LoVo (cell line): Measurements from ENCODE around the gene NUP58.

Experiments
- DNase-seq: peaks from one replicate; pipeline ENCODE4 v3.0.0-alpha.2; 2016; ENCODE audit warnings: low spot score

NUP58 gene

GRCh38 chr13:25301347-25302113, at the start of gene NUP58:
TSS of gene NUP58 (plus strand) at chr13:25301625. CDS start at chr13:25301774, 149 bp downstream.
- DNase-seq = peak; percentile 92

- no peak for DNase-seq
These were observed 49.2 kb upstream of the NUP58 start for GRCh38 chr13:25252225-25252624.

GRCh38 chr13:25252752-25253151, 48.7 kb upstream of the NUP58 start:
- no peak for DNase-seq

GRCh38 chr13:25253702-25254101, 47.7 kb upstream of the NUP58 start:
- peak; percentile 51 for DNase-seq

GRCh38 chr13:25262261-25262660, 39.2 kb upstream of the NUP58 start:
- DNase-seq = no peak

- no peak for DNase-seq
These were observed 34.7 kb upstream of the NUP58 start for GRCh38 chr13:25266706-25267105.

- DNase-seq = no peak
These were observed 33.7 kb upstream of the NUP58 start for GRCh38 chr13:25267715-25268114.

GRCh38 chr13:25268561-25268960, 32.9 kb upstream of the NUP58 start:
- DNase-seq = no peak

GRCh38 chr13:25276748-25277147, 24.7 kb upstream of the NUP58 start:
- DNase-seq = no peak

GRCh38 chr13:25280396-25280795, 21.0 kb upstream of the NUP58 start:
- DNase-seq = no peak

GRCh38 chr13:25281193-25281934, 20.1 kb upstream of the NUP58 start:
- no peak for DNase-seq

GRCh38 chr13:25281935-25282332, 19.5 kb upstream of the NUP58 start:
- DNase-seq = no peak

- DNase-seq = peak; percentile 25
These were observed 15.0 kb upstream of the NUP58 start for GRCh38 chr13:25286308-25286968.

- peak; percentile 84 for DNase-seq
These were observed 14.2 kb upstream of the NUP58 start, which contains the start of gene MTMR6 for GRCh38 chr13:25286969-25287961. TSS of gene MTMR6 (minus strand) at chr13:25287488. CDS start at chr13:25287247, 241 bp downstream.

GRCh38 chr13:25288966-25289365, 12.5 kb upstream of the NUP58 start:
- DNase-seq = no peak

GRCh38 chr13:25291691-25292090, 9.7 kb upstream of the NUP58 start:
- no peak for DNase-seq

- DNase-seq = no peak
These were observed 9.1 kb upstream of the NUP58 start for GRCh38 chr13:25292301-25292700.

GRCh38 chr13:25295228-25295627, 6.2 kb upstream of the NUP58 start:
- no peak for DNase-seq

GRCh38 chr13:25295701-25296100, 5.7 kb upstream of the NUP58 start:
- no peak for DNase-seq

- DNase-seq = no peak
These were observed 521 bp upstream of the NUP58 start for GRCh38 chr13:25300861-25301346.

GRCh38 chr13:25302121-25302520, 696 bp downstream of the NUP58 start:
- DNase-seq = no peak
